ENCODE measurements around the gene SPTY2D1.

GRCh38 chr11:18580113-18580766 lies 53.9 kb downstream of the SPTY2D1 start:
- TF ChIP-seq POLR2A (IDR thresholded peaks at IDR 0.05) = no peak
- TF ChIP-seq CTCF (IDR thresholded peaks at IDR 0.05) = no peak

Measured in body of pancreas (tissue), 4 donors.